ENCODE measurements around the gene PDE1C.

The PDE1C gene

GRCh38 chr7:32005577-32005976 lies 64.6 kb downstream of the PDE1C start:
- Histone ChIP-seq H3K4me1 (ENCODE audit: control insufficient read depth, insufficient read depth, low read length) (no peaks in the 10 kb centered on the region), H3K36me3 (ENCODE audit: control insufficient read depth, insufficient read depth, low read length) (no peaks in the 10 kb centered on the region), H3K27ac (ENCODE audit: insufficient read depth, low read depth, low read length, poor library complexity, severe bottlenecking) (no peak overlapping the region), H3K27me3 (ENCODE audit: control insufficient read depth, insufficient read depth, low read length, poor library complexity, severe bottlenecking) (no peaks in the 10 kb centered on the region), H3K9me3 (ENCODE audit: control insufficient read depth, low read length) (peaks cover 3% of the 10 kb centered on the region), H3K4me3 (ENCODE audit: insufficient read depth, low read depth, low read length) (no peak overlapping the region)
- WGBS, 2 experiments, result 100% methylated on average over 2 of the region's 2 CpGs

GRCh38 chr7:32001948-32002347 lies 68.3 kb downstream of the PDE1C start:
- H3K27ac ChIP-seq (ENCODE audit: insufficient read depth, low read depth, low read length, poor library complexity, severe bottlenecking), result no peak overlapping the region
- no peaks in the 10 kb centered on the region for H3K27me3 ChIP-seq (ENCODE audit: control insufficient read depth, insufficient read depth, low read length, poor library complexity, severe bottlenecking)
- H3K36me3 ChIP-seq (ENCODE audit: control insufficient read depth, insufficient read depth, low read length), result no peaks in the 10 kb centered on the region
- no peak overlapping the region for H3K4me3 ChIP-seq (ENCODE audit: insufficient read depth, low read depth, low read length)
- peaks cover 3% of the 10 kb centered on the region for H3K9me3 ChIP-seq (ENCODE audit: control insufficient read depth, low read length)
- H3K4me1 ChIP-seq (ENCODE audit: control insufficient read depth, insufficient read depth, low read length), result no peaks in the 10 kb centered on the region
- WGBS, 2 experiments, result 87 to 92% methylated on average over 4 of the region's 4 CpGs

- WGBS, 2 experiments, result 79 to 82% methylated on average over 2 of the region's 2 CpGs
- Histone ChIP-seq H3K27ac (ENCODE audit: insufficient read depth, low read depth, low read length, poor library complexity, severe bottlenecking) (no peak overlapping the region), H3K27me3 (ENCODE audit: control insufficient read depth, insufficient read depth, low read length, poor library complexity, severe bottlenecking) (no peaks in the 10 kb centered on the region), H3K4me3 (ENCODE audit: insufficient read depth, low read depth, low read length) (no peak overlapping the region), H3K9me3 (ENCODE audit: control insufficient read depth, low read length) (peaks cover 3% of the 10 kb centered on the region), H3K4me1 (ENCODE audit: control insufficient read depth, insufficient read depth, low read length) (no peaks in the 10 kb centered on the region), H3K36me3 (ENCODE audit: control insufficient read depth, insufficient read depth, low read length) (no peaks in the 10 kb centered on the region)
Measured at GRCh38 chr7:31997423-31997822, 72.8 kb downstream of the PDE1C start.

GRCh38 chr7:31995134-31995533 lies 75.1 kb downstream of the PDE1C start:
- H3K36me3 ChIP-seq (ENCODE audit: control insufficient read depth, insufficient read depth, low read length), result no peaks in the 10 kb centered on the region
- H3K4me3 ChIP-seq (ENCODE audit: insufficient read depth, low read depth, low read length), result no peak overlapping the region
- WGBS, 2 experiments, result 90 to 98% methylated on average over 2 of the region's 2 CpGs
- H3K4me1 ChIP-seq (ENCODE audit: control insufficient read depth, insufficient read depth, low read length), result no peaks in the 10 kb centered on the region
- no peaks in the 10 kb centered on the region for H3K27me3 ChIP-seq (ENCODE audit: control insufficient read depth, insufficient read depth, low read length, poor library complexity, severe bottlenecking)
- no peak overlapping the region for H3K27ac ChIP-seq (ENCODE audit: insufficient read depth, low read depth, low read length, poor library complexity, severe bottlenecking)
- H3K9me3 ChIP-seq (ENCODE audit: control insufficient read depth, low read length), result no peaks in the 10 kb centered on the region

GRCh38 chr7:31991846-31992245 lies 78.4 kb downstream of the PDE1C start:
- H3K9me3 ChIP-seq (ENCODE audit: control insufficient read depth, low read length), result no peaks in the 10 kb centered on the region
- no peak overlapping the region for H3K4me3 ChIP-seq (ENCODE audit: insufficient read depth, low read depth, low read length)
- WGBS, 2 experiments, result 73 to 80% methylated on average over 3 of the region's 3 CpGs
- H3K36me3 ChIP-seq (ENCODE audit: control insufficient read depth, insufficient read depth, low read length), result no peaks in the 10 kb centered on the region
- H3K27me3 ChIP-seq (ENCODE audit: control insufficient read depth, insufficient read depth, low read length, poor library complexity, severe bottlenecking), result no peaks in the 10 kb centered on the region
- no peaks in the 10 kb centered on the region for H3K4me1 ChIP-seq (ENCODE audit: control insufficient read depth, insufficient read depth, low read length)
- no peak overlapping the region for H3K27ac ChIP-seq (ENCODE audit: insufficient read depth, low read depth, low read length, poor library complexity, severe bottlenecking)

GRCh38 chr7:31991406-31991805 lies 78.8 kb downstream of the PDE1C start:
- no peaks in the 10 kb centered on the region for H3K4me1 ChIP-seq (ENCODE audit: control insufficient read depth, insufficient read depth, low read length)

GRCh38 chr7:31986878-31987518 lies 83.2 kb downstream of the PDE1C start:
- Histone ChIP-seq H3K4me3 (ENCODE audit: insufficient read depth, low read depth, low read length) (no peak overlapping the region), H3K27me3 (ENCODE audit: control insufficient read depth, insufficient read depth, low read length, poor library complexity, severe bottlenecking) (no peaks in the 10 kb centered on the region), H3K9me3 (ENCODE audit: control insufficient read depth, low read length) (no peaks in the 10 kb centered on the region), H3K36me3 (ENCODE audit: control insufficient read depth, insufficient read depth, low read length) (no peaks in the 10 kb centered on the region), H3K4me1 (ENCODE audit: control insufficient read depth, insufficient read depth, low read length) (no peaks in the 10 kb centered on the region), H3K27ac (ENCODE audit: insufficient read depth, low read depth, low read length, poor library complexity, severe bottlenecking) (no peak overlapping the region)
- WGBS, 2 experiments, result 93 to 100% methylated on average over 2 to 4 of the region's 5 CpGs

More at GRCh38 chr7:31991406-31991805, 78.8 kb downstream of the PDE1C start:
- no peak overlapping the region for H3K4me3 ChIP-seq (ENCODE audit: insufficient read depth, low read depth, low read length)
- no peaks in the 10 kb centered on the region for H3K27me3 ChIP-seq (ENCODE audit: control insufficient read depth, insufficient read depth, low read length, poor library complexity, severe bottlenecking)
- WGBS, 2 experiments, result 94 to 99% methylated on average over 3 of the region's 3 CpGs
- no peaks in the 10 kb centered on the region for H3K36me3 ChIP-seq (ENCODE audit: control insufficient read depth, insufficient read depth, low read length)
- no peak overlapping the region for H3K27ac ChIP-seq (ENCODE audit: insufficient read depth, low read depth, low read length, poor library complexity, severe bottlenecking)
- no peaks in the 10 kb centered on the region for H3K9me3 ChIP-seq (ENCODE audit: control insufficient read depth, low read length)

- WGBS, 2 experiments, result 83 to 100% methylated on average over 1 of the region's 1 CpG
Measured at GRCh38 chr7:31982962-31983361, 87.2 kb downstream of the PDE1C start.

GRCh38 chr7:31981874-31982390 lies 88.3 kb downstream of the PDE1C start:
- Histone ChIP-seq H3K27ac (ENCODE audit: insufficient read depth, low read depth, low read length, poor library complexity, severe bottlenecking) (no peak overlapping the region), H3K4me3 (ENCODE audit: insufficient read depth, low read depth, low read length) (no peak overlapping the region), H3K36me3 (ENCODE audit: control insufficient read depth, insufficient read depth, low read length) (no peaks in the 10 kb centered on the region), H3K27me3 (ENCODE audit: control insufficient read depth, insufficient read depth, low read length, poor library complexity, severe bottlenecking) (no peaks in the 10 kb centered on the region), H3K9me3 (ENCODE audit: control insufficient read depth, low read length) (no peaks in the 10 kb centered on the region), H3K4me1 (ENCODE audit: control insufficient read depth, insufficient read depth, low read length) (no peaks in the 10 kb centered on the region)
- WGBS, 2 experiments, result 90 to 93% methylated on average over 4 to 5 of the region's 6 CpGs

More at GRCh38 chr7:31982962-31983361, 87.2 kb downstream of the PDE1C start:
- no peaks in the 10 kb centered on the region for H3K9me3 ChIP-seq (ENCODE audit: control insufficient read depth, low read length)
- no peak overlapping the region for H3K27ac ChIP-seq (ENCODE audit: insufficient read depth, low read depth, low read length, poor library complexity, severe bottlenecking)
- no peaks in the 10 kb centered on the region for H3K36me3 ChIP-seq (ENCODE audit: control insufficient read depth, insufficient read depth, low read length)
- H3K27me3 ChIP-seq (ENCODE audit: control insufficient read depth, insufficient read depth, low read length, poor library complexity, severe bottlenecking), result no peaks in the 10 kb centered on the region
- H3K4me1 ChIP-seq (ENCODE audit: control insufficient read depth, insufficient read depth, low read length), result no peaks in the 10 kb centered on the region
- H3K4me3 ChIP-seq (ENCODE audit: insufficient read depth, low read depth, low read length), result no peak overlapping the region

- Histone ChIP-seq H3K9me3 (ENCODE audit: control insufficient read depth, low read length) (no peaks in the 10 kb centered on the region), H3K27me3 (ENCODE audit: control insufficient read depth, insufficient read depth, low read length, poor library complexity, severe bottlenecking) (no peaks in the 10 kb centered on the region), H3K4me1 (ENCODE audit: control insufficient read depth, insufficient read depth, low read length) (no peaks in the 10 kb centered on the region), H3K36me3 (ENCODE audit: control insufficient read depth, insufficient read depth, low read length) (no peaks in the 10 kb centered on the region), H3K4me3 (ENCODE audit: insufficient read depth, low read depth, low read length) (no peak overlapping the region), H3K27ac (ENCODE audit: insufficient read depth, low read depth, low read length, poor library complexity, severe bottlenecking) (no peak overlapping the region)
- no CpG with 5 or more reads among the region's 1 CpG for WGBS, 2 experiments
Measured at GRCh38 chr7:31979690-31980330, 90.4 kb downstream of the PDE1C start.

All from ectodermal cell (in vitro differentiated cells).